HG03354 (cell line): ENCODE results near the gene CHFR.
"Not testable (repeated sequence)": the region's sequence is repeated elsewhere in the genome, so short reads cannot be mapped to it uniquely, and the experiment has no call there.

Experiments used
- ATAC-seq: cut with Tn5 transposase; IDR thresholded peaks from one replicate; pipeline ENCODE4 v1.9.1; 2021; ENCODE audit warnings: mild to moderate bottlenecking; ENCODE audit not compliant: unreplicated experiment, poor library complexity, severe bottlenecking

CHFR gene

DNA sequence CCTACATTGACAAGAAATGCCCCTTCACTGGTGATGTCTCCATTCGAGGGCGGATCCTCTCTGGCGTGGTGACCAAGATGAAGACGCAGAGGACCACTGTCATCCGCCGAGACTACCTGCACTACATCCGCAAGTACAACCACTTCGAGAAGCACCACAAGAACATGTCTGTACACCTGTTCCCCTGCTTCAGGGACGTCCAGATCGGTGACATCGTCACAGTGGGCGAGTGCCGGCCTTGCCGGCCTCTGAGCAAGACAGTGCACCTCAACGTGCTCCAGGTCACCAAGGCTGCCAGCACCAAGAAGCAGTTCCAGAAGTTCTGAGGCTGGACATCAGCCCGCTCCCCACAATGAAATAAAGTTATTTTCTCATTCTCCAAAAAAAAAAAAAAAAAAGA, 61.5 kb downstream of the CHFR start:
- no peak for ATAC-seq

- ATAC-seq, result no peak
These were observed 62.3 kb downstream of the CHFR start for GRCh38 chr12:132825089-132825488.

DNA sequence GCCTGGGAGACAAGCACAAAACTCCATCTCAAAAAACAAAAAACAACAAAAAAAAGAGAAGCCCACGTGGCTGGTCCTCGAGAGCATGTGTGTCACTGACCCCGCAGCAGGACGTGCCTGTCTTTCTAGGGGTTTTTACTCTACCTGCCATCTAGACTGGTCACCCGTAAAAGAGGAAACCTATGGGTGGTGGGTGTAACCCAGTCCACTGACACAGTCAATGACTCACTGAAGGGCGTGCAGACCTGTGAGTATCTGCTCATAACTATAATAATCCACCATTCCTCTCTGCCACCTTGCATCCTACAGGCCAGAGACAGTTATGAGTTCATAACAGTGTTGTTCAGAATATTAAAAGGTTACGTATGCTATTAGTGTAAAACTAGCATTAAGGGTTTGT, 63.4 kb downstream of the CHFR start:
- no peak for ATAC-seq

DNA sequence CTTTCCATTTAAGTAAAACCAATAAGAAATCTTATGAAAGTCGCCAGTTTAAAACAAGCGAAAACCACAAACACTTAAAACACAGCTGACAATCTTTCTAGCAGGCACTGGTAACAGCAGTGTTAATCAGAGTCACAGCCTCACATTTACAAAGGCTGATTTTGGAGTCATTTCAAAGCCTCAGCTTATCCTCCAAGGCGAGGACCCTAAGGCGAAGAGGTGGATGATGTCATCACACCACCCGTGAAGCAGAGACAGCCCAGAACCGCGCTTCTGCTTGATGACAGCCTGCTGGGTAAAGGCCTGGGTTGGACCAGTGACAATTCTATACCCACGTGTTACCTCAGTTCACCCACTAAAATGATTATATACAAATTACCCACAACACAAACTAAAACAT, 68.8 kb downstream of the CHFR start:
- ATAC-seq, result no peak

GRCh38 chr12:132814232-132814631, 73.2 kb downstream of the CHFR start:
- no peak for ATAC-seq

DNA sequence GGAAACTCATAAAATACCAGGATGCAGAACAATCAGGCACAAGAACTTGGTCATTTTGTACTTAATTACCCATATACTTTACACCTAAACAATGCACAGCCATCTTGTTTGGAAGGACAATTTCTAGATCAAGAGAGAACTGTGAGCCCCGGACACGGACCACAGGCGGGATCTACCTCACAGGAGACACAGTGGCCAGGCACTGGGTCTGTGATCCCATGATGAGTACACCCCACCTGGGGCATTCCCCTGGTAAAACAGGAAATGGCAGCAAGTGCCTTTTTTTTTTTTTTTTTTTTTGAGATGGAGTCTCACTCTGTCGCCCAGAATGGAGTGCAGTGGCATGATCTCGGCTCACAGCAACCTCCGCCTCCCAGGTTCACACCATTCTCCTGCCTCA, 74.0 kb downstream of the CHFR start:
- no peak for ATAC-seq

DNA sequence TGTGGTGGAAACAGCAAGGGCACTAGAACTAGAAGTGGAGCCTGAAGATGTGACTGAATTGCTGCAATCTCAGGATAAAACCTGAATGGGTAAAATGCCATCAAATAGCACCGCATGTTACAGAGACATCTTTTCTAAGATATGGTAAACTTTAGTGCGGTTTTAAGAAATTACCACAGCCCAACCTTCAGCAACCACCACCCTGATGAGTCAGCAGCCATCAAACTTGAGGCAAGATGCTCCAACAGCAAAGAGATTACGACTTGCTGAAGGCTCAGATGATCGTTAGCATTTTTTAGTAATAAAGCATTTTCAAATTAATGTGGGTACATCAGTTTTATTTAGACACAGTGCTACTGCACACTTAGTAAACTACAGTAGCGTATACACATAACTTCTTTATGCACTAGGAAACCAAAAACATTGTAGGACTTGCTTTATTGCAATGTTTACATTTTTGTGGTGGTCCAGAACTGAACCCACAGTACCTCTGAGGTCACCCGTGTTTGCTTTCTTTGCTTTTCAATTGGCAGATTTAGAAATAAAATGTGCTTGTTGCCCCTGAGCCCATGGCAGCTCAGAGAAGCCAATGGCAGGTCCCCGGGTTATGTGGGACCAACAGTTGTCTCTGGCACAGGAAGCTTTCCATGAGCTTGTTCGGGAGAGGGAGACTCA, 74.6 kb downstream of the CHFR start:
- ATAC-seq, result no peak

DNA sequence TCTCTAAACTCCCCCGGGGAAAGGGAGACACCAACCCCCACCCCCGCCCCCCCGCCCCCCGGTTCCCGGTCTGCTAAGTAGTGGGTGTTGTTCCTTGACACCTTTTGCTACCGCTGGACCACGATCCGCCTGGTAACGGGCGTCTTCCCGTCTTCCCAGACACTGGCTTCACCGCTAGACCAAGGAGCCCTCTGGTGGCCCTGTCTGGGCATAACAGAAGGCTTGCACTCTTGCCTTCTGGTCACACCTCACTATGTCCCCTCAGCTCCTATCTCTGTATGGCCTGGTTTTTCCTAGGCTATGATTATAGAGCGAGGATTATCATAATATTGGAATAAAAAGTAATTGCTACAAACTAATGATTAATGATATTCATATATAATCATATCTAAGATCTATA, 78.0 kb downstream of the CHFR start:
- not testable (repeated sequence) for ATAC-seq

DNA sequence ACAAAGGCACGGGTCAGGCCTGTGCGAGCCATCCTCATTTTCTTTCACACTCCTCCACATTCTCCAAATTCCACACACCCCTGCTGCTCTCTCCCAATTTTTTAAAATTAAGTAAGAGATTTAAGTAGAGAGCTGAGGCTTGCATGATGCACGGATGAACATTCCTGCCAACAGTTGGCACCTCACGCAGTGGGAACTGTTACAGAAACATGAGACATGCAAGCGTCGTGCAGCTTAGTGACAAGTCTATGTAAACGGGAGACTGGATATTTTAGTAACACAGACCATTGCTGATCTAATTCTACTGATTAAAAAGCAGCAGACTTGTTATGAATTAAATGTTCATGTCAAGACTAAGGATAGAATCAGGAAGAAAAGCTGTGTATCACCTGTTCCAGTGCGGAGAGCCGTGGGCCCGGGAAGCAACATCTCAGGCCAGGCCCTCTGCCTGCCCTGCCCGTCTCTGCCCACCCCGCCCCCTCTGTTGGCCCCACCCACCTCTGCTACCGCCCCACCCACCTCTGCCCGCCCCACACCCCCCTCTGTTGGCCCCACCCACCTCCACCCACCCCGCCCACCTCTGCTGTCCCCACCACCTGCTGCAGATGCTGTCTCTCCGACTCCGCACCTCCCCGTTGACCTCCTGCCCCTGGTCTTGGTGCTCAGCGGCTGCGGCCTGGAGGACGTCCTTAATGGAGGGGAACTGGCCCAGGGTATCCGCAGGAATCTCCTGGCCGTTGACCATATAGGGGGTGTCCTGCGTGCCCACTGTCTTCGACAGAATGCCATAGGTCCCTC, 79.9 kb downstream of the CHFR start:
- no peak for ATAC-seq

GRCh38 chr12:132806857-132807256, 80.5 kb downstream of the CHFR start:
- no peak for ATAC-seq

- ATAC-seq, result no peak
These were observed 83.0 kb downstream of the CHFR start for GRCh38 chr12:132804426-132804861.

DNA sequence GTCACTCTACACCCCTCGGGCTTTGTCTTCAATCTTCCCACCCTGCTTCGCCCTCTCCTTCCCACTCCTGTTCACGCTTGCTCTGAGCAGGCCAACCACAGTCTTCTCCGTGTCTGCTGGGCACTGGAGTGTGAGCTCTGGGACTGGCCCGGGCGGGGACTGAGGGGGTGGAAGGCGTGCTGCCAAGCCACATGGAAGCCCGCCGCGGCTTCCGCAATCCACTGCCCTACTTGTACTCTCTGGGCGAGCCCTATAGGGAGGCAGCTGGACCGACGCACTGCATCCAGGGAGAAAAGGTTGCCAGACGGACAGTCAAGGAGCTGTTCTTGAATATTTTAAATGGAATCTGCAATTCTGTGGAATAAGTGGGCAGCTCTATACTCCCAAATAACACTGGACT, 83.5 kb downstream of the CHFR start:
- no peak for ATAC-seq

DNA sequence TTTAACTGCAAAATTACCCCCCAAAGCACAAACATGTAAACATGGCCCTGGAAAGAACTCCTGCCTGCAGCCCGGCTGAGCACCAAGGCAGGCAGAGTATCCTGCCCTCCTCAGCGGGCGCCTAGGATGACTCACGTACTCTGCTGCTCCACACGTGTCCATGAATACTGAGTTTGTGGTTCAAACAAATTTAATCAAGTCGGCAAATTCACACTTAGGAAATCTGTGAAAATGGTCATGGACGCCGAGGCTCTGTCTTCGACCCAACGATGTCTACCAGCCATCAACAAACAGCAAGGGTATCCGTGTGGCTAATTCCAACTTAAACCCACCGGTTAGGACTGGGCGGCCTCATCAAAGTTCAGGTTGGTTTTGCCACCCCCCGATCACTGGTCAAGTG, 84.3 kb downstream of the CHFR start:
- no peak for ATAC-seq

GRCh38 chr12:132801741-132802140, 85.7 kb downstream of the CHFR start:
- ATAC-seq, result no peak

GRCh38 chr12:132798836-132799235, 88.6 kb downstream of the CHFR start:
- ATAC-seq, result no peak

DNA sequence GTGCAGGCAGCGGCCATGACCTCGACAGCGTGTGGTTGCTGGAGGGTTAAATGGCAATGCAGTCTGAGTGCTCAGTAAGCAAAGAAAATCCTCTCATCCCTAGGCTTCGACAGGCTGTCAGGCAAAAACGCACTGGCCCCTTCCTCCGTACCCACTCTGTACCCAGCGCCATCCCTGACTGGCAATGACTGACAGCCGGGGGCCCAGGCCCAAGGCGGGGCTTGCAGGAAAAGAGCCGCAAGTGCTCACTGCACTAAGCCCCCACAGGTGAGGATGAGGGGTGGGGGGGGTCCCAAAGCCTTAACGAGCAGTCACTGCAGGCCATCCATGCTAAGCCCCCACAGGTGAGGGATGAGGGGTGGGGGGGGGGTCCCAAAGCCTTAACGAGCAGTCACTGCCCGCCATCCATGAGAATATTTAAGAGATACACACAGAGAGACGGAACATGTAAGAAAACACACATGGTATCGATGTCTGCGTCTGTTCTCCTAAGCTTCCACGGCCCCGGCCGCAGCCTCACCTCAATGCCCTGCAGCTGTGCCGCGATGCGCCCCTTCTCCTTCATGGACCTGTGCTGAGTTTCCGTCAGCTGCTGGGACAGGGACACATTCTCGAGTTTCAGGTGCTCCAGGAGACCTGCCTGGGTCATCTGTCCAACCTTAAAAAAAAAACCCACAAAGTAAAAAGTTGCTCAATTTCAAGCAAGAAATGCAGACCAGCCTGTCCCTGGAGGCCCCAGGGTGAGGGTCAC, 89.4 kb downstream of the CHFR start:
- ATAC-seq, result no peak

DNA sequence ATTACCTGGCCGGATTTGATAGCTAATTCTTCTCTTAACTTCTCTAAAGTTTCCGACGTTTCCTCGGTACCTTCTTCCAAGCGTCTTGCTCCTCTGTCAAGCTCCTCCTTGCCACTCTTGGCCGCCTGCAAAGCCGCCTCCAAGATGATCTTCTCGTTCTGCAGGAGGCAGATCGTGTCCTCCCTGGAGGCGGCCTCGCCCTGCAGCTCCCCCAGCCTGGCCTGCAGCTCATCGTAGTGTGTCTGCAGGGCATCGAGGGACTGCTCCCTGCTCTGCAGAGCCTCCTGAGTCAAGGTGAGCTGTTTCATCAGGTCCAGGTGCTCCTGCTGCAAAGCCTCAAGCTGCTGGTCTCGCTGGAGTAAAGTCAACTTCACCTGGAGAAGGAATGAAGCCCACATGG, 91.6 kb downstream of the CHFR start:
- no peak for ATAC-seq

DNA sequence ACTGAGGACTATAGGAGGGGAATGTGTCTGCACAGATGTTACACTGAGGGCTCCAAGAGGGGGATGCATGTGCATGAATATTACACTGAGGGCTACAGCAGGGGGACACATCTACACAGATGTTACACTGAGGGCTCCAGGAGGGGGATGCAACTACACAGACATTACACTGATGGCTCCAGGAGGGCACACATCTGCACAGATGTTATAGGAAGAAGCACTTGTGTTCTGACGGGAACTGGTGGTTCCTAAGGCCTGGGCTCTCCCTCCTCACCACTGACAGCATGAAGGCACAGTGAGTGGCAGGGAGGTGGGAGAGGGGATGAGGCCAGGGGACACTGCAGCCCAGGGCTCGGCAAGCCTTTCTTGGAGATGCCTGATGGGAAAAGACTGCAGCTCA, 95.5 kb downstream of the CHFR start:
- ATAC-seq, result not testable (repeated sequence)

- no peak for ATAC-seq
These were observed 98.3 kb downstream of the CHFR start for GRCh38 chr12:132789099-132789471.

GRCh38 chr12:132788375-132789098, 98.9 kb downstream of the CHFR start:
- ATAC-seq, result no peak
